ENCODE results near the gene SBK1.

SBK1 gene

GRCh38 chr16:28283173-28283572 lies 9.2 kb upstream of the SBK1 start:
- DNase-seq: no peak

- no peak for DNase-seq
Measured at GRCh38 chr16:28283798-28284577, 8.3 kb upstream of the SBK1 start.

- no peak for DNase-seq
Measured at GRCh38 chr16:28285649-28286048, 6.7 kb upstream of the SBK1 start.

GRCh38 chr16:28288114-28288513 lies 4.2 kb upstream of the SBK1 start:
- no peak for DNase-seq

GRCh38 chr16:28289048-28289447 lies 3.3 kb upstream of the SBK1 start:
- no peak for DNase-seq

GRCh38 chr16:28289939-28290858 lies 2.1 kb upstream of the SBK1 start:
- DNase-seq: no peak

- DNase-seq: no peak
Measured at GRCh38 chr16:28290859-28291254, 1.5 kb upstream of the SBK1 start.

- no peak for DNase-seq
Measured at GRCh38 chr16:28292731-28293600, 641 bp downstream of the SBK1 start.

GRCh38 chr16:28293601-28293960 lies 1.3 kb downstream of the SBK1 start:
- no peak for DNase-seq

GRCh38 chr16:28294201-28294600 lies 1.9 kb downstream of the SBK1 start:
- no peak for DNase-seq

- DNase-seq: no peak
Measured at GRCh38 chr16:28295276-28295675, 3.0 kb downstream of the SBK1 start.

GRCh38 chr16:28297308-28297707 lies 5.0 kb downstream of the SBK1 start:
- DNase-seq: no peak

- DNase-seq: no peak
Measured at GRCh38 chr16:28297784-28298510, 5.6 kb downstream of the SBK1 start.

GRCh38 chr16:28298511-28298878 lies 6.2 kb downstream of the SBK1 start:
- no peak for DNase-seq

GRCh38 chr16:28300327-28300726 lies 8.0 kb downstream of the SBK1 start:
- no peak for DNase-seq

- no peak for DNase-seq
Measured at GRCh38 chr16:28301154-28301553, 8.8 kb downstream of the SBK1 start.

- no peak for DNase-seq
Measured at GRCh38 chr16:28301620-28302019, 9.3 kb downstream of the SBK1 start.

GRCh38 chr16:28303132-28303531 lies 10.8 kb downstream of the SBK1 start:
- DNase-seq: no peak

GRCh38 chr16:28304214-28304613 lies 11.9 kb downstream of the SBK1 start:
- DNase-seq: no peak

- DNase-seq: no peak
Measured at GRCh38 chr16:28307936-28308335, 15.6 kb downstream of the SBK1 start.

- no peak for DNase-seq
Measured at GRCh38 chr16:28308794-28309584, 16.7 kb downstream of the SBK1 start.
